ENCODE results near the gene ARHGEF9. TPM values are rescaled to one million over a fixed set of nuclear protein-coding genes. Genes with fewer than 3 reads are reported as not detected.

Gene ARHGEF9
- total and polyA plus RNA-seq, 8 donors: 23.9 to 43.0 (median 35.6) TPM

DNA sequence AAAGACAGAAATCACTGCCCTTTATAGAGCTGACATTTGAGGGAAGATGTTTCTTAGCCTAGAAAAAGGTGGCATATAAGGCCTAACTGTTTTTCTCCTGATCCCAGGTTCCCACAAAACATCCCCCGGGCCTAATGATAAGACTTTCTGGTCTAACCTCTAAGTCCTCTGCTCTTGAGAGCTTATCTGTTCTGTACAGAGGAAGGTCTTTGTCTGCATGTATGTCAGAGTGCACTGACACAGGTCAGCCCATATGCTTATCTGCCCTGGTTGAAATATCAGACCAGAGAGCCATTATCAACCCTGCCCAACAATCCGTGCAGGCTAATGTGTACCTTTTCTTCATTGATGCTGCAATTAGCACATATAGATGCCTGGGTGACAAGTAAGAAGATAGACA lies 76.2 kb downstream of the ARHGEF9 start:
- no peaks in the 10 kb centered on the region for H3K4me1 ChIP-seq

GRCh38 chrX:63702556-63702955 lies 82.5 kb downstream of the ARHGEF9 start:
- no peak for TF ChIP-seq CTCF (IDR thresholded peaks at IDR 0.05)
- Histone ChIP-seq H3K27ac (no peak overlapping the region), H3K36me3 (peaks cover 0 to 13% of the 10 kb centered on the region in 2 donors), H3K9me3 (no peaks in the 10 kb centered on the region), H3K4me3 (no peak overlapping the region), H3K27me3 (no peaks in the 10 kb centered on the region), H3K4me1 (no peaks in the 10 kb centered on the region)
- no peak for DNase-seq
- intact Hi-C loops (cut with DNase I): no loop called here
- ATAC-seq: no peak

More for the DNA sequence above, 76.2 kb downstream of the ARHGEF9 start:
- Histone ChIP-seq H3K27me3 (no peaks in the 10 kb centered on the region), H3K9me3 (no peaks in the 10 kb centered on the region), H3K27ac (no peak overlapping the region), H3K4me3 (no peak overlapping the region), H3K36me3 (peaks cover 0 to 13% of the 10 kb centered on the region in 2 donors)
- intact Hi-C loops (cut with DNase I): no loop called here
- DNase-seq (no peak), ATAC-seq (no peak)
- TF ChIP-seq CTCF (IDR thresholded peaks at IDR 0.05): no peak

GRCh38 chrX:63686878-63687714 lies 97.9 kb downstream of the ARHGEF9 start:
- intact Hi-C loops (cut with DNase I): no loop called here
- Histone ChIP-seq H3K27me3 (no peaks in the 10 kb centered on the region), H3K36me3 (no peaks in the 10 kb centered on the region), H3K27ac (no peak overlapping the region), H3K4me3 (no peak overlapping the region), H3K9me3 (no peaks in the 10 kb centered on the region), H3K4me1 (no peaks in the 10 kb centered on the region)
- peak; percentile 82 for ATAC-seq
- TF ChIP-seq CTCF (IDR thresholded peaks at IDR 0.05): peak; percentile 40 to 56
- DNase-seq: peak in 2 of 4 donors; percentile 1 to 5

- ATAC-seq (peak; percentile 66), DNase-seq (no peak)
- no peaks in the 10 kb centered on the region for H3K4me1 ChIP-seq
- intact Hi-C loops (cut with DNase I): no loop called here
- no peak overlapping the region for H3K4me3 ChIP-seq
- no peaks in the 10 kb centered on the region for H3K27me3 ChIP-seq
- no peaks in the 10 kb centered on the region for H3K36me3 ChIP-seq
- no peaks in the 10 kb centered on the region for H3K9me3 ChIP-seq
- TF ChIP-seq CTCF (IDR thresholded peaks at IDR 0.05): no peak
- H3K27ac ChIP-seq: no peak overlapping the region
Measured at GRCh38 chrX:63680423-63680822, 104.6 kb downstream of the ARHGEF9 start.

GRCh38 chrX:63679432-63679831 lies 105.6 kb downstream of the ARHGEF9 start:
- Histone ChIP-seq H3K4me1 (no peaks in the 10 kb centered on the region), H3K9me3 (no peaks in the 10 kb centered on the region), H3K27ac (no peak overlapping the region), H3K27me3 (no peaks in the 10 kb centered on the region), H3K4me3 (no peak overlapping the region), H3K36me3 (no peaks in the 10 kb centered on the region)
- intact Hi-C loops (cut with DNase I): no loop called here
- DNase-seq: no peak
- no peak for TF ChIP-seq CTCF (IDR thresholded peaks at IDR 0.05)
- no peak for ATAC-seq

All from left lung (tissue), 10 donors.